Ammon's horn (tissue), 1 donor: ENCODE data around the gene HNRNPAB.
"Not testable (repeated sequence)": the region's sequence is repeated elsewhere in the genome, so short reads cannot be mapped to it uniquely, and the experiment has no call there.

Source experiments
- DNase-seq: peaks from one replicate; pipeline ENCODE4 v3.0.0-alpha.2; 2016; ENCODE audit warnings: low spot score

Gene HNRNPAB

GRCh38 chr5:178245389-178245788, 41.1 kb downstream of the HNRNPAB start:
- no peak for DNase-seq

DNA sequence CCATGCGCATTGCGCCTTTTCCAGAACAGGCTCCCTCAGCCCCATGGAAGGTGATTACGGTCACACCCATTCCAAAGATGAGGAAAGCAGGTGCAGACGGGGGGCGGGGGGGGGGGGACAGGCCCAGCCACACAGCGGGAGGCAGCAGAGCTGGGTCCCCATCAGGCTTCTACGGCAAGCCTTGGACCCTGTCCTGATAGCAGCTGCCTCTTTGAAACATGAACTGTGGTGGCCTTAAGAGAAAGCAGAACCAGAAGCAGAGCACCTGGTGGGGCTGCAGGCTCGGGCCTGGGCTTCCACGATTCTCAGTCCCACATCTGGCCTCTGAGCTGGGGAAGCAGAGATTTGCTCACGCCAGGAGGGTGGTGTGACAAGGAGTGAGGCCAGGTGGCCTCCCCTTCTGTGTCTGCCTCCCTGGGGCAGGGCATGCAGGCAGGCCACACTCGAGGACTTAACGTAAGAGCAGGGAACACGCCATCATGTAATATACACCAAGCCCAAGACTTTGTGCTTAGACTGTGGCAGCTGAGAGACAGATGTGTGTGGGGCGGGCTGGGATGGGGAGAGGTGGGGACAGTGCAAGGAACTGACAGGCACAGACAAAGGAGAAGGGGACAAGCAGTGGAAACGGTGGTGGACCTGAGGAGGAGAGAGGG, 42.4 kb downstream of the HNRNPAB start:
- DNase-seq: no peak

- DNase-seq: no peak
Observed at GRCh38 chr5:178247481-178248456, 43.4 kb downstream of the HNRNPAB start.

DNA sequence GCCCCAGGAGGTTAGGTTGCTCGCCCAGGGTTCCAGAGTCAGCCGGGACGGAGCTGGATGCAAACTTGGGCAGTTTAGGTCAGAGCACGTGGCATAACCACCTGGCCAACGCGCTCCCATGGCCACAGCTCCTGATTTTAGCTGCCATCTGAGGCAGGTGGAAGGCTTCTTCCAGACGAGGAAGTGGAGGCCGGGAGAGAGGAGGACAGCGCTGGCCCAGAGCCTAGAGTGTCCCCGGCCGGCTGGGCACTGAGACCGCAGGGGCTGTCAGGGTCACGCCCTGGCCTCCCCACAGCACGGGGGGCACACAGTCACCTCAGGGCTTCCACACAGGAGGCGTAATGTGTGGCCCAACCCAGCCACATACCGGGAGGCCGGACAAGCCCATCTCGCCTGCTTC, 44.4 kb downstream of the HNRNPAB start:
- DNase-seq: no peak

- DNase-seq: no peak
Observed at GRCh38 chr5:178249191-178249989, 45.1 kb downstream of the HNRNPAB start.

GRCh38 chr5:178250263-178250662, 45.9 kb downstream of the HNRNPAB start:
- DNase-seq: no peak

DNA sequence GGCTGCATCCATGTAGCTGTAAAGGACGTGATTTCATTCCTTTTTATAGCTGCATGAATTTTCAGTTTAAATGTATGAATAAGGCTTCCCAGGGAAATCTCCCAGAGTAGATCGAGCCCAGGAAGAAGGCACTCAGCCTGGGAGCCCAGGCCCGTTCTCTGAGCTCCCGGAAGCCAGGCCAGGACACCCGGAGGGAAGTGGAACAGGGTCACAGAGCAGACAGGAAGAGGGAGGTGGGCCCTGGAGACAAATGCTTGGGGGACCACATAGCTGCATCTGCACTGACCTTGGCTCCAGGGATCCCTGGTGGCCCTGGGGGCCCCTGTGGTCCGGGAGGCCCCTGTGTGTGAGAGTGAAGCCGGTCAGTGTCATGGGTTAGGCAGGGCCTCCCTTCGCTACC, 47.9 kb downstream of the HNRNPAB start:
- no peak for DNase-seq

- DNase-seq: not testable (repeated sequence)
Observed at GRCh38 chr5:178253632-178254031, 49.3 kb downstream of the HNRNPAB start.

- DNase-seq: no peak
Observed at GRCh38 chr5:178256746-178257145, 52.4 kb downstream of the HNRNPAB start.

GRCh38 chr5:178257650-178258049, 53.3 kb downstream of the HNRNPAB start:
- no peak for DNase-seq

DNA sequence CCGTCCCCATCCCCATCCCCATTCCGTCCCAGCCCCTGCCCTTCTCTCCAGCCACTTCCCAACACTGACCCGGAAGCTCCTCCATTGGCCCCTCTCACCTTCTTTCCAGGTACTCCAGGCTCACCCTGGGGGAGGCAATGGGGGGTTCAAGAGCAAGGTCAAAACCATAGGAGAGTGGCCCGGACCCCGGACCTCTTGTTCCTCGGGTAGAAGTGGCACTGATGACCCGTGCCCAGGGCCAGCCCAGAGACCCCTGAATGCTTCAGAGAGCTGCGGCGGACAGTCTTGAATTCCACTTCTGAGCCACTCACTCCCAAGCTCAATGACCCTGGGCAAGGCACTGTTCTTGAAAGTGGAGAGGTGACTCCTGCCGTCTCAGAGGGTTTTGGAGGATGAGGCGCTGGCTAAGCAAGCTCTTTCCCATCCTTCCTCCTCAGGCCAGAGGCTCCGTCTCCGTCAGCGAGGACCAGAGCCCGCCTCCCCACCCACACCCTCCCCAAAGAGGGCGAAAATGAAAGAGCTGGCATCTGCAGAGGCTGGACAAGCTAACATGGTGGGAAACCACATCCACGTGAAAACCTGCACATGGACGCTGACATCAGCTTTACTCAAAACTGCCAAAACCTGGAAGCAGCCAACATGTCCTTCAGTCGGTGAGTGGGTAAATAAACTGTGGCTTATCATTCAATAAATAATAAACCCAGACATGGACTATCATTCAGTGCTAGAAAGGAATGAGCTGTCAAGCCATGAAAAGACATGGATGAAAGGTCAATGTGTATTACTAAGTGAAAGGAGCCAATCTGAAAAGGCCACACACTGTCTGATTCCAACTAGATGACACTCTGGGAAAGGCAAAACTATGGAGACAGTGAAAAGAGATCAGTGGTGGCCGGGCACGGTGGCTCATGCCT, 55.5 kb downstream of the HNRNPAB start:
- no peak for DNase-seq
